Measurements from ENCODE around the gene P2RY4. TPM values are rescaled to one million over a fixed set of nuclear protein-coding genes. Genes with fewer than 3 reads are reported as not detected.
"Not testable (repeated sequence)": the region's sequence is repeated elsewhere in the genome, so short reads cannot be mapped to it uniquely, and the experiment has no call there.

P2RY4 gene
- total RNA-seq, 1 donor from 2014 or later = 0.16 TPM

- not testable (repeated sequence) for DNase-seq
Measured at GRCh38 chrX:70243601-70244000, 16.4 kb downstream of the P2RY4 start.

GRCh38 chrX:70241501-70241900 is 18.5 kb downstream of the P2RY4 start:
- no peak for DNase-seq

- DNase-seq = no peak
Measured at GRCh38 chrX:70240751-70241150, 19.3 kb downstream of the P2RY4 start.

GRCh38 chrX:70234355-70234754 is 25.6 kb downstream of the P2RY4 start, which contains the start of gene AWAT1:
Gene AWAT1, plus strand, starts transcription at chrX:70234655. Its CDS starts 41 bp downstream, at chrX:70234696.
- DNase-seq = no peak

- DNase-seq = no peak
Measured at GRCh38 chrX:70231666-70232065, 28.3 kb downstream of the P2RY4 start.

- DNase-seq = no peak
Measured at GRCh38 chrX:70226687-70227086, 33.3 kb downstream of the P2RY4 start.

- DNase-seq = no peak
Measured at GRCh38 chrX:70226048-70226447, 34.0 kb downstream of the P2RY4 start.

GRCh38 chrX:70219938-70220764 is 39.9 kb downstream of the P2RY4 start:
- DNase-seq = no peak

- not testable (repeated sequence) for DNase-seq
Measured at GRCh38 chrX:70209570-70209969, 50.4 kb downstream of the P2RY4 start.

GRCh38 chrX:70208479-70208878 is 51.5 kb downstream of the P2RY4 start:
- DNase-seq = no peak

Small RNA genes lying within 50 kb of the gene (small RNA-seq; reads per million reads assigned to genes)
- gene RNA5SP507 = not detected

Other genes with a start within 250 kb of the P2RY4 start
- not detected for gene AWAT2, start 210.3 kb downstream of the P2RY4 start, total RNA-seq
- gene OTUD6A, start 197.7 kb downstream of the P2RY4 start, total RNA-seq = not detected
- gene IGBP1, start 126.8 kb downstream of the P2RY4 start, total RNA-seq = 94.7 TPM
- not detected for gene DGAT2L6, start 82.7 kb downstream of the P2RY4 start, total RNA-seq
- not detected for gene AWAT1, start 25.5 kb downstream of the P2RY4 start, total RNA-seq
- gene ARR3, start 8.1 kb upstream of the P2RY4 start, total RNA-seq = not detected
- not detected for gene RAB41, start 22.0 kb upstream of the P2RY4 start, total RNA-seq
- gene PDZD11, start 29.7 kb upstream of the P2RY4 start, total RNA-seq = 26.5 TPM
- gene KIF4A, start 29.9 kb upstream of the P2RY4 start, total RNA-seq = 2.7 TPM
- 2.5 TPM for gene GDPD2, start 163.1 kb upstream of the P2RY4 start, total RNA-seq
- 84.1 TPM for gene DLG3, start 184.6 kb upstream of the P2RY4 start, total RNA-seq